VCaP (cell line): ENCODE results near the gene CFDP1.
A peak's percentile ranks its signal among the peaks of the same experiment; 100 is the strongest.

ENCODE experiments used
- H3K27ac ChIP-seq: fragments of 450-650 bp; 2 replicates; pipeline ENCODE4 v1.5.1; 2017
- CTCF ChIP-seq: fragments of 450-650 bp; conservative IDR thresholded peaks from 2 replicates; pipeline ENCODE4 v1.5.1; 2017; ENCODE audit warnings: mild to moderate bottlenecking, moderate library complexity

CFDP1 gene

GRCh38 chr16:75402821-75403475 is 30.4 kb downstream of the CFDP1 start:
- H3K27ac ChIP-seq, result no peak overlapping the region
- TF ChIP-seq CTCF, result peak; percentile 73

DNA sequence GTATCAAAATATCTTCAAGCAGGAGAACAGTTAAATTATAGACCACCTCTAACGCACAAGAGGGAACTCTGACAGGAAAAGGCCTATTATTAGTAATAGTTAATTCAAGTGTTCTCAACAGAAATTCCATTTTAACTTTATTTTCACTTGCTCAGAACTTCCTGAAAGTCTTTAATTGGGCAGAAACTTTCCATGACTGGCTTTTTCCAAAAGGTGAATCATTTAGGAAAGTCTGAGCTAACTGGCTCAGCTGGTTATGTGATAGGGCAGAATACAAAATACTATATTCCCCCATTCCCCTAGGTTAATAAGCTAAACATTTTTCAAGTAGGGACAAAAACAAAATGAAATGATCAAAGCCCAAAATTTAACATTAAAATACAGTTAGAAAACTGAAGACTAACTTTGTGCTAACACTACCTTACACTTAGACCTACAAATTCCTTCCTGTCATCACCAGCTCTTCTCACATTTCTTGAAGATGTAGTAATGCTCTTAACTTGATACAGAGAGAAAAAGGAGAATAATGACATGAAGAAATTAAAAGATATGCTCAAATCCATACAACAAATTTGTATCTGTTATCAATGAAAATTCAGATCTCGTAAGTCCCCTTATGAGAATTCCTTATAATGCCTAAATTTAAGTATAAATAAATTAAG is 31.0 kb downstream of the CFDP1 start:
- H3K27ac ChIP-seq, result peak overlapping the region; percentile 5; the same call in 1 of the 2 replicates

GRCh38 chr16:75401691-75402090 is 31.6 kb downstream of the CFDP1 start:
- H3K27ac ChIP-seq, result peak overlapping the region; percentile 5; the same call in 1 of the 2 replicates

More for the DNA sequence above, 31.0 kb downstream of the CFDP1 start:
- TF ChIP-seq CTCF, result no peak

DNA sequence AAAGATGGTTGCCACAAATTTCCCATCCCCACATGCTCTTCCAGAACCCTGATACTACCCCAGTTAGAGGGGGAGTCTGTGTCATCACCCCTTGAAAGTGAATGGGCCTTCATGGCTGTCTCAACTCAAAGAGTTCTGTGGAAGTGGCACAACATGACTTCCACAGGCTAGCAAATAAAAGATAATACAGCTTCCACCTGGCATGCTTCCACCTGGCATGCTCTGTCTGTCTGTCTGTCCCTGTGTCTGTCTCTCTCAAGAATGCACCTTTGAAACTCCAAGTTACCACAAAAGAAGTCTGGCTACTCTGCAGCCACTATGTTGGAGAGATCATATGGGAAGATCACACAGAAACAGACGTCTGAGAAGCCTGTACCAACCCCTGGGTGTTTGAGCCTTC is 35.0 kb downstream of the CFDP1 start:
- H3K27ac ChIP-seq, result no peak overlapping the region
- no peak for TF ChIP-seq CTCF

More at GRCh38 chr16:75401691-75402090, 31.6 kb downstream of the CFDP1 start:
- no peak for TF ChIP-seq CTCF

GRCh38 chr16:75394941-75395340 is 38.4 kb downstream of the CFDP1 start:
- no peak overlapping the region for H3K27ac ChIP-seq
- TF ChIP-seq CTCF, result no peak

DNA sequence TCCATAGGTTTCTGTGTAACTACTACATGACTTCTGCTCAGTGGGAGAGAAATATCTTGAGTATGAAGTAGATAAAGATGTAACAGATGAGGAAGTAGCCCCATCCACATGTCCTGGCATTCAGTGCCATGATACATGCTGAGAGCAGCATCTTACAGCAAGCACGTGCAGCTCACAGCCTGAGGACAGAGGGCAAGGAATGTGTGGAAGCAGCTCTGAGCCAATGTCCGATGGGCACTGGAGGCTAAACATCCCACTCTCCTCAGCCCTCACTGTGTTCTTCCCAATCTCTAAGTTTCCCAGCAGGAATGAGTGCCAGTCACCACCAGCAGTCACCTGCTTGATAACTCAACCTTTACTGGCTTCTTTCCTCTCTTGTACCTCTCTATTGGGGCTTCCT is 40.4 kb downstream of the CFDP1 start:
- H3K27ac ChIP-seq, result no peak overlapping the region
- no peak for TF ChIP-seq CTCF

DNA sequence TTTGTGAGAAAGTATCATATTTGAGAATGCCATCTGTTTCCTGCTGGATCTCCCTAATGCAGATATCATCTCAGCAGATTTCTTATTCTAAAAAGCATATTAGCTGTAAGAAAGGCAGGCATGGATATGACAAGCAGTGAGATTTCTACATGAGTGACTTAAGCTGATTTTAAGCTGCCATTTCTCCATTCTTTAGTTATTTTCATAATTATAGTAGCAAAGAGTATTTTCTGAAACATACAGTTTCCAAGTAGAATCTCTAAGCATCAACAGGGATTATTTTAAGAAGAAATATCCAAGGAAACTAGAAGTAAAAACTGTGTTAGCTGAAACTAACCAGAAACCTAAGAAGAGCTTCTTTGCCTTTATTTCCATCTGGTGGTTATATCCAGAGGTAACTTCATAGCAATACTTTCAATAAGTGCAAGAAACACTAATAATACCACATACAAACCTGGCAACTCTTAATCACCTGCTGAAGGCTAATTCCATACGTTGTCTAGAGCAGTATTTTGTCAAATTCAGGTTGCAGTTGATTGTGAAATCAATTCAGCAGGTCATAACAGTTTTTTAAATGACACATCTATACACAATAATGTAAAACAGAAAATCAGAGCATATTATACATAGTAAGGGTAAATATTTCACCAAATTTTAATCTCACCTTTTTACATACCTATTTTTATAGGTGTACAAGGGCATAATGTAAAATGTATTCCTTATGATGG is 42.2 kb downstream of the CFDP1 start:
- TF ChIP-seq CTCF, result no peak
- H3K27ac ChIP-seq, result no peak overlapping the region
